ENCODE data around the gene ZNF593. TPM values are rescaled to one million over a fixed set of nuclear protein-coding genes. Genes with fewer than 3 reads are reported as not detected.

The ZNF593 gene
- polyA plus RNA-seq, 1 donor (not counting 4 experiments of a cell fraction or from before 2014, with no cell fraction given): 26.0 TPM

- Histone ChIP-seq H3K4me2 (ENCODE audit: control insufficient read depth, extremely low read depth, insufficient read depth, low read depth, low read length) (no peak overlapping the region), H3K79me2 (ENCODE audit: control insufficient read depth, insufficient read depth, low read length) (no peaks in the 10 kb centered on the region), H3K27me3 (ENCODE audit: control insufficient read depth, extremely low read depth, insufficient read depth, low read length) (no peaks in the 10 kb centered on the region), H2AFZ (ENCODE audit: control insufficient read depth, low read length) (no peak overlapping the region), H3K27ac (ENCODE audit: control insufficient read depth, insufficient read depth, low read length) (no peak overlapping the region), H3K9ac (ENCODE audit: control insufficient read depth, extremely low read depth, insufficient read depth, low read length) (no peak overlapping the region), H3K9me1 (ENCODE audit: control insufficient read depth, extremely low read depth, insufficient read depth, low read length) (no peaks in the 10 kb centered on the region), H3K36me3 (ENCODE audit: control insufficient read depth in 2 of 2, extremely low read depth in 1 of 2, insufficient read depth in 2 of 2, low read length in 2 of 2) (no peaks in the 10 kb centered on the region), H3K4me1 (ENCODE audit: control insufficient read depth, extremely low read depth, insufficient read depth, low read length) (peaks cover 22% of the 10 kb centered on the region), H4K20me1 (ENCODE audit: control insufficient read depth, extremely low read depth, insufficient read depth, low read length) (no peaks in the 10 kb centered on the region), H3K4me3 (ENCODE audit: control insufficient read depth in 2 of 3, extremely low read depth in 1 of 3, insufficient read depth in 2 of 3, low read depth in 1 of 3, low read length in 3 of 3) (no peak overlapping the region), H3K9me3 (ENCODE audit: control insufficient read depth, low read depth, low read length) (no peaks in the 10 kb centered on the region)
- no peak for FAIRE-seq
- DNase-seq (ENCODE audit: low read depth, low spot score): no peak
- dilution Hi-C loops (cut with MboI; ENCODE audit: extremely low pct_ligation_motif_present, low sequenced_read_pairs): no loop called here
- TF ChIP-seq EZH2 (IDR thresholded peaks at IDR 0.05; ENCODE audit: low read length) (no peak), CTCF (optimal IDR thresholded peaks at IDR 0.05 in 1 of 3, IDR thresholded peaks at IDR 0.05 in 1 of 3, conservative IDR thresholded peaks at IDR 0.05 in 1 of 3; ENCODE audit: extremely low read depth in 1 of 3, insufficient read depth in 2 of 3, low read length in 3 of 3) (no peak)
Observed at GRCh38 chr1:26129778-26130177, 39.9 kb upstream of the ZNF593 start.

GRCh38 chr1:26130695-26131094, 39.0 kb upstream of the ZNF593 start:
- Histone ChIP-seq H4K20me1 (ENCODE audit: control insufficient read depth, extremely low read depth, insufficient read depth, low read length) (no peaks in the 10 kb centered on the region), H3K4me2 (ENCODE audit: control insufficient read depth, extremely low read depth, insufficient read depth, low read depth, low read length) (no peak overlapping the region), H3K4me1 (ENCODE audit: control insufficient read depth, extremely low read depth, insufficient read depth, low read length) (peaks cover 22% of the 10 kb centered on the region), H3K27ac (ENCODE audit: control insufficient read depth, insufficient read depth, low read length) (no peak overlapping the region), H3K79me2 (ENCODE audit: control insufficient read depth, insufficient read depth, low read length) (no peaks in the 10 kb centered on the region), H3K9me1 (ENCODE audit: control insufficient read depth, extremely low read depth, insufficient read depth, low read length) (no peaks in the 10 kb centered on the region), H3K9ac (ENCODE audit: control insufficient read depth, extremely low read depth, insufficient read depth, low read length) (no peak overlapping the region), H3K36me3 (ENCODE audit: control insufficient read depth in 2 of 2, extremely low read depth in 1 of 2, insufficient read depth in 2 of 2, low read length in 2 of 2) (no peaks in the 10 kb centered on the region), H3K27me3 (ENCODE audit: control insufficient read depth, extremely low read depth, insufficient read depth, low read length) (no peaks in the 10 kb centered on the region), H2AFZ (ENCODE audit: control insufficient read depth, low read length) (no peak overlapping the region), H3K4me3 (ENCODE audit: control insufficient read depth in 2 of 3, extremely low read depth in 1 of 3, insufficient read depth in 2 of 3, low read depth in 1 of 3, low read length in 3 of 3) (no peak overlapping the region), H3K9me3 (ENCODE audit: control insufficient read depth, low read depth, low read length) (no peaks in the 10 kb centered on the region)
- FAIRE-seq: no peak
- no peak for DNase-seq (ENCODE audit: low read depth, low spot score)
- no peak for TF ChIP-seq CTCF (optimal IDR thresholded peaks at IDR 0.05 in 1 of 3, IDR thresholded peaks at IDR 0.05 in 1 of 3, conservative IDR thresholded peaks at IDR 0.05 in 1 of 3; ENCODE audit: extremely low read depth in 1 of 3, insufficient read depth in 2 of 3, low read length in 3 of 3)
- TF ChIP-seq EZH2 (IDR thresholded peaks at IDR 0.05; ENCODE audit: low read length): no peak
- dilution Hi-C loops (cut with MboI; ENCODE audit: extremely low pct_ligation_motif_present, low sequenced_read_pairs): no loop called here

Measured in keratinocyte (primary cell).